SJSA1 (cell line): ENCODE data around the gene INPP5A. TPM values are rescaled to one million over a fixed set of nuclear protein-coding genes. Genes with fewer than 3 reads are reported as not detected.
"Not testable (repeated sequence)": the region's sequence is repeated elsewhere in the genome, so short reads cannot be mapped to it uniquely, and the experiment has no call there.

Source experiments
- DNase-seq, 2 experiments: peaks; one replicate each; pipeline ENCODE4 v3.0.0-alpha.2; 2015 to 2020; ENCODE audit warnings: low spot score in 2 of 2, low read depth in 1 of 2
- H3K27ac ChIP-seq: fragments of 250-450 bp; sonication (Bioruptor Pico); 2 replicates; pipeline ENCODE4 v1.5.1; 2020; ENCODE audit warnings: mild to moderate bottlenecking, moderate library complexity
- H3K27me3 ChIP-seq: fragments of 250-450 bp; sonication (Bioruptor Pico); replicated peaks from 2 replicates; pipeline ENCODE4 v1.5.1; 2020; ENCODE audit warnings: mild to moderate bottlenecking, moderate library complexity
- H3K36me3 ChIP-seq: fragments of 250-450 bp; sonication (Bioruptor Pico); 2 replicates; pipeline ENCODE4 v1.5.1; 2020; ENCODE audit warnings: mild to moderate bottlenecking
- H3K4me1 ChIP-seq: fragments of 250-450 bp; sonication (Bioruptor Pico); replicated peaks from 2 replicates; pipeline ENCODE4 v1.6.1; 2021; ENCODE audit warnings: mild to moderate bottlenecking
- H3K4me3 ChIP-seq: fragments of 250-450 bp; sonication (Bioruptor Pico); 2 replicates; pipeline ENCODE4 v1.5.1; 2020; ENCODE audit warnings: mild to moderate bottlenecking
- H3K9me3 ChIP-seq: fragments of 250-450 bp; sonication (Bioruptor Pico); replicated peaks from 2 replicates; pipeline ENCODE4 v1.5.1; 2020; ENCODE audit warnings: mild to moderate bottlenecking
- total RNA-seq: library from RNA; depleted of rRNA; stranded (reverse); fragments of >200 nt; shearing (Covaris generic); gene quantifications from 2 replicates; pipeline ENCODE4 v1.2.3, GENCODE V29; 2014; rRNA removed

Gene INPP5A, protein sequence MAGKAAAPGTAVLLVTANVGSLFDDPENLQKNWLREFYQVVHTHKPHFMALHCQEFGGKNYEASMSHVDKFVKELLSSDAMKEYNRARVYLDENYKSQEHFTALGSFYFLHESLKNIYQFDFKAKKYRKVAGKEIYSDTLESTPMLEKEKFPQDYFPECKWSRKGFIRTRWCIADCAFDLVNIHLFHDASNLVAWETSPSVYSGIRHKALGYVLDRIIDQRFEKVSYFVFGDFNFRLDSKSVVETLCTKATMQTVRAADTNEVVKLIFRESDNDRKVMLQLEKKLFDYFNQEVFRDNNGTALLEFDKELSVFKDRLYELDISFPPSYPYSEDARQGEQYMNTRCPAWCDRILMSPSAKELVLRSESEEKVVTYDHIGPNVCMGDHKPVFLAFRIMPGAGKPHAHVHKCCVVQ
- total RNA-seq: 56.8 and 62.3 TPM in 2 replicates

DNA sequence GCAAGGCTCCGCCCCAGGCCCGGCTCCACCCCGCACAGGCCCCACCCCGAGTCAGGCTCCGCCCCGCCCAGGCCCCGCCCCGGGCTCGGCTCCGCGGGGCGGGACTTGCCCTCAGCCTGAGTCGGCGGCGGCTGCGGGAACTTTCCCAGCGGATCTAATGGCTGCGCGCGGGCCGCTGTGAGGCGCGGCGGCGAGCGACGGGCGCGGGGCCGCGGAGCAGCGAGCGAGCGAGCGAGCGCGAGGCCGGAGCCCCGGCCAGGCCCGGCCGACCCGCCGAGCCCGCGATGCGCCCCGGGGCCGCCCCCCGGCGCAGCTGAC, at the start of gene INPP5A:
Gene INPP5A (plus strand): TSS at position 104 of the 318 bp plus-strand sequence. CDS start 310 bp downstream, outside the sequence.
- H3K4me3 ChIP-seq: peak within 1 kb of the TSS; percentile 78
- peaks cover 61% of the 10 kb centered on the region for H3K4me1 ChIP-seq
- H3K27ac ChIP-seq: peak within 1 kb of the TSS; percentile 43
- no peaks in the 10 kb centered on the region for H3K9me3 ChIP-seq
- H3K36me3 ChIP-seq: peaks cover 8% of the 10 kb centered on the region; the same call in 1 of the 2 replicates
- H3K27me3 ChIP-seq: no peaks in the 10 kb centered on the region
- no peak for DNase-seq

DNA sequence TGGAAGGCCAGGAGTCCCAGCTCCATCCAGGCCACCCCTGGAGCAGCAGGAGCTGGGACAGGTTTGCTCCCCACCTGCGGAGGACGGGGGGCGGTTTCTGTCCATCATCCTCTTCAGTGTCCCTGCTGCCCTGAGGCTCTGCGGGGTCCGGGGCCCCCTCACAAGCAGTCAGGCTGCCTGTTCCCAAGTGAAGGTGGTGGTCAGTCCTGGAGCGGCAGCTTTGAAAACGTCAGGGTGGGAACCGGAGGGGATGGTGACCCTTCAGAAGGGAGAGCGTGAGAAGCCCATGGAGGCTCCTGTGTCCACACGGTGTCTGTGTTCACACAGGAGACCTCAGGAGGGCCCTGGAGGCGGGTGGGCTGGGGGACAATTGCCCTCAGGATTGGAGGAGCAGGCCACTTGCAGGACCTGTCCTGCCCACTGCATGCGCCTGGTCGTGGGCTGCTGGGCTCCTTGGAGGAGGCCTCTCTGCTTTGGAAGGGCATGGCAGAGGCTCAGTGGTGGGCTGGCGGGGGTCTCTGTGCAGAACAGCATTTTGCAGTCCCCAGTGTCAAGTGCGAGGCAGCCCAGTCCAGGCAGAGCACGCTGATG, 49.3 kb upstream of the INPP5A start:
- H3K4me3 ChIP-seq: no peak overlapping the region
- peaks cover 10% of the 10 kb centered on the region for H3K4me1 ChIP-seq

GRCh38 chr10:132489053-132489703, 48.4 kb upstream of the INPP5A start:
- Histone ChIP-seq H3K9me3 (no peaks in the 10 kb centered on the region), H3K36me3 (no peaks in the 10 kb centered on the region), H3K4me3 (no peak overlapping the region), H3K27ac (no peak overlapping the region), H3K4me1 (peaks cover 10% of the 10 kb centered on the region), H3K27me3 (no peaks in the 10 kb centered on the region)
- DNase-seq: peak in 1 of 2 experiments; percentile 50

More for the DNA sequence above, 49.3 kb upstream of the INPP5A start:
- Histone ChIP-seq H3K27ac (no peak overlapping the region), H3K9me3 (no peaks in the 10 kb centered on the region), H3K36me3 (no peaks in the 10 kb centered on the region), H3K27me3 (no peaks in the 10 kb centered on the region)
- DNase-seq: peak in 1 of 2 experiments; percentile 39

- Histone ChIP-seq H3K27me3 (no peaks in the 10 kb centered on the region), H3K27ac (no peak overlapping the region), H3K4me3 (no peak overlapping the region), H3K9me3 (no peaks in the 10 kb centered on the region), H3K4me1 (peaks cover 10% of the 10 kb centered on the region), H3K36me3 (no peaks in the 10 kb centered on the region)
- DNase-seq: peak in 1 of 2 experiments; percentile 36
Measured at GRCh38 chr10:132489704-132490534, 47.7 kb upstream of the INPP5A start.

GRCh38 chr10:132491534-132491933, 46.1 kb upstream of the INPP5A start:
- not testable (repeated sequence) for H3K36me3 ChIP-seq, H3K9me3 ChIP-seq, H3K4me3 ChIP-seq, H3K27ac ChIP-seq, H3K4me1 ChIP-seq, H3K27me3 ChIP-seq
- peak in 1 of 2 experiments; percentile 26 for DNase-seq

GRCh38 chr10:132492323-132493025, 45.1 kb upstream of the INPP5A start:
- H3K9me3 ChIP-seq: no peaks in the 10 kb centered on the region
- no peaks in the 10 kb centered on the region for H3K27me3 ChIP-seq
- H3K4me1 ChIP-seq: peaks cover 10% of the 10 kb centered on the region
- no peak overlapping the region for H3K4me3 ChIP-seq
- no peaks in the 10 kb centered on the region for H3K36me3 ChIP-seq
- peak in 1 of 2 experiments; percentile 30 for DNase-seq
- H3K27ac ChIP-seq: no peak overlapping the region

DNA sequence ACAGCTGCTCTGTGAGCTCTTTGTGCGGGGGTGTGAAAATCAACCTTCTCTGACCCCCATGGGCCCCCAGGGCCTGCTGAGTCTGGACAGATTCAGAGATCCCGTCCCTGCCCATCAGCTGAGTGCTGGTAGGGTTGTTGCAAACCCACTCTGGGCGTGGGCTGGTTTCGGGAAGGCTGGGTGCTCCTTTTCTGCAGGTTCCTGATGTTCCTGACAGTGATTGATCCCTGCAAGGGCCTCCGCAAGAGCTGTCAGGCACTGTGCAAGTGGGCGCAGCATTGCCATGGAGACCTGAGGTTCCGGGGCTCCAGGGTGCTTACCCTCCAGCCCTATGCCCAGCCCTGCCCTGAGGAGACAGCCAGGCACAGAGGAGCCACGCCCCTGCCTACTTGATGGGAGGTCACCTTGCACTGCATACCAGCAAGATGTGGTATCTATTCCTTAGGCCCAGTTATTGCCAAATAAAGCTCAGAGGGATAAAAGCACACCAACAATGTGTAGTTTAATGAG, 44.3 kb upstream of the INPP5A start:
- no peaks in the 10 kb centered on the region for H3K36me3 ChIP-seq
- no peaks in the 10 kb centered on the region for H3K9me3 ChIP-seq
- H3K27ac ChIP-seq: no peak overlapping the region

GRCh38 chr10:132493756-132494290, 43.8 kb upstream of the INPP5A start:
- DNase-seq: peak in 1 of 2 experiments; percentile 33
- H3K27me3 ChIP-seq: no peaks in the 10 kb centered on the region
- no peak overlapping the region for H3K27ac ChIP-seq
- no peaks in the 10 kb centered on the region for H3K9me3 ChIP-seq
- no peak overlapping the region for H3K4me3 ChIP-seq
- H3K36me3 ChIP-seq: no peaks in the 10 kb centered on the region
- peaks cover 6% of the 10 kb centered on the region for H3K4me1 ChIP-seq

More for the DNA sequence above, 44.3 kb upstream of the INPP5A start:
- Histone ChIP-seq H3K4me1 (peaks cover 10% of the 10 kb centered on the region), H3K4me3 (no peak overlapping the region), H3K27me3 (no peaks in the 10 kb centered on the region)
- DNase-seq: peak in 1 of 2 experiments; percentile 34

- Histone ChIP-seq H3K36me3 (no peaks in the 10 kb centered on the region), H3K4me3 (no peak overlapping the region), H3K4me1 (no peaks in the 10 kb centered on the region), H3K27me3 (no peaks in the 10 kb centered on the region), H3K9me3 (no peaks in the 10 kb centered on the region), H3K27ac (no peak overlapping the region)
- DNase-seq: no peak
Measured at GRCh38 chr10:132494866-132495630, 42.5 kb upstream of the INPP5A start.

DNA sequence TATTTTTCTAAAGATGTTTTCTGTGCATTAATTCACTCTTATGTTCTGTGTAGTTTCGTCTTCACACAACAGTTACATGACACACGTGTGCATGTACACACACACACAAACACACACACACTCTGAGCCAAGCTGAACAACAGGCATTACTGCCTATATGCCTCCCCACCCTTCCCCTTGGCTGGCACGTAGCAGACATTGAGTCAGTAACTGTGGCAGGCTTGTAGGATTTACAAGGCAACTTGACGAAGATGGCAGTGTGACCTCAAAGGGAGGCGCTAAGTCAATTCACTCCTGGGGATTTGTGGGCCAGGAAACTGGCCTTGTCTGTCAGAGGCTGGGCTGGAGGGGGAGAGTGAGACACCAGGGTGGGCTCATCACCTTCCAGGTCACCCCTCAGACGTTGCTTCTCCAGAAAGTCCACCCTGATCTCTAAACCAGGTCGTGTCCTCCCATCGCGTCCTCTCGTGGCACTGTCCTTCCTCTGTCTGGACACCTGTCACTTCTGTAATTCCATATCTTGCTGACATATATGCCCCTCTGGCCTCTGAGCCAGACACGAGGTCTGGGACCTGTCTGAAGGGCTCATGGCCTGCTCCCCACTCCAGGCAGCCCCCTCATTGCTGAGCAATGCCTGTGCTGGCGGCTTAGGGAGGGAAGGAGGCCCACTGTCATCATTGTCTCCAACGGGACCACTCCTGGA, 41.1 kb upstream of the INPP5A start:
- Histone ChIP-seq H3K36me3 (no peaks in the 10 kb centered on the region), H3K4me3 (no peak overlapping the region), H3K27ac (no peak overlapping the region), H3K27me3 (0 out of 2 replicates have a peak, but pooled peaks cover under 1% of the 10 kb centered on the region), H3K4me1 (no peaks in the 10 kb centered on the region), H3K9me3 (no peaks in the 10 kb centered on the region)
- peak in 1 of 2 experiments; percentile 35 for DNase-seq

GRCh38 chr10:132497063-132497680, 40.4 kb upstream of the INPP5A start:
- Histone ChIP-seq H3K4me1 (no peaks in the 10 kb centered on the region), H3K9me3 (no peaks in the 10 kb centered on the region), H3K27me3 (0 out of 2 replicates have a peak, but pooled peaks cover 3% of the 10 kb centered on the region), H3K36me3 (no peaks in the 10 kb centered on the region), H3K27ac (no peak overlapping the region), H3K4me3 (no peak overlapping the region)
- peak in 1 of 2 experiments; percentile 31 for DNase-seq
